Heart left ventricle (tissue), 16 donors: ENCODE data around the gene MESP2. TPM values are rescaled to one million over a fixed set of nuclear protein-coding genes. Genes with fewer than 3 reads are reported as not detected.

Source experiments
- ATAC-seq, 4 donors: fragments of 200-7000 bp; cut with Tn5 transposase; one replicate each; pipeline ENCODE4 v1.9.1; 2020 to 2022; ENCODE audit warnings: moderate library complexity in 4 of 4, mild to moderate bottlenecking in 3 of 4, moderate number of reproducible peaks in 1 of 4
- DNase-seq, 5 donors: peaks; one replicate each; pipeline ENCODE4 v3.0.0-alpha.2; 2020
- H3K27ac ChIP-seq, 12 donors: fragments of 200-600 bp; sonication (generic) in 4 of 12; one replicate each; pipeline versions ENCODE4 v1.5.0 to v1.8.0; 2016 to 2022; ENCODE audit warnings: mild to moderate bottlenecking in 2 of 12
- H3K27me3 ChIP-seq, 9 donors: fragments of 200-600 bp; sonication (generic) in 2 of 9; one replicate each; pipeline versions ENCODE4 v1.5.1 to v1.8.0; 2016 to 2022; ENCODE audit warnings: mild to moderate bottlenecking in 3 of 9
- H3K36me3 ChIP-seq, 9 donors: fragments of 200-600 bp; sonication (generic) in 2 of 9; one replicate each; pipeline versions ENCODE4 v1.5.0 to v1.8.0; 2018 to 2022; ENCODE audit warnings: mild to moderate bottlenecking in 2 of 9
- H3K4me1 ChIP-seq, 12 donors: fragments of 200-600 bp; sonication (generic) in 4 of 12; one replicate each; pipeline versions ENCODE4 v1.5.0 to v1.8.0; 2016 to 2022; ENCODE audit warnings: mild to moderate bottlenecking in 3 of 12
- H3K4me3 ChIP-seq, 12 donors: fragments of 200-600 bp; sonication (generic) in 4 of 12; one replicate each; pipeline versions ENCODE4 v1.5.0 to v1.8.0; 2017 to 2022; ENCODE audit warnings: mild to moderate bottlenecking in 9 of 12, moderate library complexity in 4 of 12
- H3K9me3 ChIP-seq, 12 donors: fragments of 200-600 bp; sonication (generic) in 4 of 12; one replicate each; pipeline versions ENCODE4 v1.5.0 to v1.8.0; 2016 to 2022; ENCODE audit warnings: mild to moderate bottlenecking in 1 of 12
- POLR2A ChIP-seq, 2 donors: fragments of 450-650 bp; IDR thresholded peaks; one replicate each; pipeline ENCODE4 v1.6.1; 2017; ENCODE audit warnings: antibody characterized with exemption in 2 of 2, mild to moderate bottlenecking in 2 of 2, moderate library complexity in 2 of 2
- WGBS, 4 donors: extraction: QIAGEN DNeasy Blood & Tissue Kit in 2 of 4; methylation state at CpG; one replicate each; pipeline versions ENCODE4 v1.1.5 to v1.1.7; 2013 to 2018; 5-methylcytosine and 5-hydroxymethylcytosine counted together
- intact Hi-C, 10 donors: fragments of 100-400 bp; cut with DNase I; formaldehyde crosslinking; loops; one replicate each; pipeline versions ENCODE4 v1.11.1 to v1.14.2; 2022
- polyA plus RNA-seq, 2 donors: library from polyadenylated mRNA; stranded (reverse); fragments of 200-250 nt; gene quantifications; one replicate each; pipeline ENCODE4 v1.2.3, GENCODE V29; 2013
- total RNA-seq, 9 donors: library from RNA; depleted of rRNA in 2 of 9; stranded (reverse); fragments of >200 nt in 2 of 9; fragmentation: NEBNext Ultra II Directional in 3 of 9; extraction: Animal tissue kit (Norgen Biotek cat#: 25700) in 3 of 9; gene quantifications; one replicate each; pipeline versions ENCODE4 v1.1.0 to v1.2.4, GENCODE V29; 2016 to 2023
- TF ChIP-seq, protein P1 (sequence below), 12 donors: fragments of 200-600 bp; sonication (generic) in 4 of 12; IDR thresholded peaks; one replicate each; pipeline versions ENCODE4 v1.5.0 to v1.8.0; 2018 to 2022; ENCODE audit warnings: antibody characterized with exemption in 12 of 12, mild to moderate bottlenecking in 5 of 12
- donor health status: ischemic (EF 13 %, LVEDD 7.1; RV severe dilation, severe dysfunction).
- donor health status: healthy with polysubstance abuse.
- donor health status: DM: no; HTN: yes; CAD: no.
- donor health status: DM: no; HTN: no; CAD: no.
- donor health status: ischemic (EF 25% LVEDD 6.9; RV normal size, moderate dysfunction).
- donor health status: ischemic (EF 25% LVEDD 5.7; RV mildly dilated, moderate dysfunction).
- donor health status: healthy.
- donor health status: DM: yes; HTN: yes; CAD: no.
- donor health status: ischemic (EF 35%, LVEDD 5.7; RV mildly dilated, moderate dysfunction).
- donor health status: nonischemic (EF 11% LVEDD 7.7; RV severe dilation, severe dysfunction).
- donor health status: DM: yes; HTN: yes; CAD: no.
- donor health status: PGD.
- donor health status: ischemic (EF 29% LVEDD 5.4; RV normal size, mild dysfunction).
- donor health status: nonischemic (EF 23%, LVEDD 6.1; RV moderate dilation, normal function).

The MESP2 gene
- total and polyA plus RNA-seq, 11 donors: 0.16 to 0.65 (median 0.58) TPM; not detected in 7

- Histone ChIP-seq H3K9me3 (no peaks in the 10 kb centered on the region), H3K27ac (peak within 1 kb of the TSS in 7 of 12 donors; percentile 27 to 81 (median 57)), H3K4me1 (peaks cover 0 to 18% (median 12%) of the 10 kb centered on the region in 12 donors), H3K4me3 (peak within 1 kb of the TSS; percentile 57 to 84 (median 74)), H3K36me3 (no peaks in the 10 kb centered on the region), H3K27me3 (peaks cover 0 to 22% (median 4%) of the 10 kb centered on the region in 9 donors)
- 3 to 57% (median 6%) methylated on average over 5 to 114 of the region's 114 CpGs for WGBS, 4 donors
- intact Hi-C loops: loop anchor here in 5 of 10 donors (10.0 kb wide), 3 partner anchors 234 to 334 kb away; no protein-coding TSS in a partner anchor
- peak; percentile 90 to 96 (median 93) for DNase-seq
- TF ChIP-seq POLR2A (IDR thresholded peaks at IDR 0.05): peak in 1 of 2 donors; percentile 52
- TF ChIP-seq, protein P1, sequence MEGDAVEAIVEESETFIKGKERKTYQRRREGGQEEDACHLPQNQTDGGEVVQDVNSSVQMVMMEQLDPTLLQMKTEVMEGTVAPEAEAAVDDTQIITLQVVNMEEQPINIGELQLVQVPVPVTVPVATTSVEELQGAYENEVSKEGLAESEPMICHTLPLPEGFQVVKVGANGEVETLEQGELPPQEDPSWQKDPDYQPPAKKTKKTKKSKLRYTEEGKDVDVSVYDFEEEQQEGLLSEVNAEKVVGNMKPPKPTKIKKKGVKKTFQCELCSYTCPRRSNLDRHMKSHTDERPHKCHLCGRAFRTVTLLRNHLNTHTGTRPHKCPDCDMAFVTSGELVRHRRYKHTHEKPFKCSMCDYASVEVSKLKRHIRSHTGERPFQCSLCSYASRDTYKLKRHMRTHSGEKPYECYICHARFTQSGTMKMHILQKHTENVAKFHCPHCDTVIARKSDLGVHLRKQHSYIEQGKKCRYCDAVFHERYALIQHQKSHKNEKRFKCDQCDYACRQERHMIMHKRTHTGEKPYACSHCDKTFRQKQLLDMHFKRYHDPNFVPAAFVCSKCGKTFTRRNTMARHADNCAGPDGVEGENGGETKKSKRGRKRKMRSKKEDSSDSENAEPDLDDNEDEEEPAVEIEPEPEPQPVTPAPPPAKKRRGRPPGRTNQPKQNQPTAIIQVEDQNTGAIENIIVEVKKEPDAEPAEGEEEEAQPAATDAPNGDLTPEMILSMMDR (IDR thresholded peaks at IDR 0.05): peak; percentile 40 to 93 (median 68)
- ATAC-seq: peak; percentile 89 to 97 (median 94)
These were observed 25.3 kb upstream of the MESP2 start, which contains the start of gene MESP1 for GRCh38 chr15:89750560-89751542. Gene MESP1 (minus strand): TSS chr15:89751249. CDS start chr15:89751231, 18 bp downstream.

- Histone ChIP-seq H3K27me3 (peaks cover 0 to 20% (median 4%) of the 10 kb centered on the region in 9 donors), H3K27ac (no peak overlapping the region), H3K36me3 (no peaks in the 10 kb centered on the region), H3K9me3 (no peaks in the 10 kb centered on the region), H3K4me1 (peaks cover 0 to 18% (median 12%) of the 10 kb centered on the region in 12 donors), H3K4me3 (peak overlapping the region in 2 of 12 donors; percentile 72 to 79)
- ATAC-seq (no peak), DNase-seq (no peak)
- intact Hi-C loops: loop anchor here in 5 of 10 donors (10.0 kb wide), 3 partner anchors 233 to 333 kb away; no protein-coding TSS in a partner anchor
- TF ChIP-seq, protein P1 (IDR thresholded peaks at IDR 0.05): no peak
- no peak for TF ChIP-seq POLR2A (IDR thresholded peaks at IDR 0.05)
- 89 to 98% (median 94%) methylated on average over 5 of the region's 5 CpGs for WGBS, 4 donors
These were observed 24.4 kb upstream of the MESP2 start for GRCh38 chr15:89751748-89752147.

- intact Hi-C loops: loop anchor here in 5 of 10 donors (10.0 kb wide), 3 partner anchors 231 to 331 kb away; no protein-coding TSS in a partner anchor
- Histone ChIP-seq H3K36me3 (no peaks in the 10 kb centered on the region), H3K27me3 (peaks cover 0 to 11% (median 4%) of the 10 kb centered on the region in 9 donors), H3K4me3 (no peak overlapping the region), H3K9me3 (no peaks in the 10 kb centered on the region), H3K4me1 (peaks cover 0 to 18% (median 12%) of the 10 kb centered on the region in 12 donors), H3K27ac (no peak overlapping the region)
- WGBS, 4 donors: 83 to 92% (median 86%) methylated on average over 7 of the region's 7 CpGs
- DNase-seq (no peak), ATAC-seq (no peak)
- no peak for TF ChIP-seq POLR2A (IDR thresholded peaks at IDR 0.05)
- TF ChIP-seq, protein P1 (IDR thresholded peaks at IDR 0.05): no peak
These were observed 22.3 kb upstream of the MESP2 start for GRCh38 chr15:89753855-89754254.
